ENCODE data around the gene GALNT9. TPM values are rescaled to one million over a fixed set of nuclear protein-coding genes. Genes with fewer than 3 reads are reported as not detected.

GALNT9 gene
- total and polyA plus RNA-seq, 2 donors (not counting 1 experiment from before 2014, with no cell fraction given), result 0.10 to 2.8 TPM

DNA sequence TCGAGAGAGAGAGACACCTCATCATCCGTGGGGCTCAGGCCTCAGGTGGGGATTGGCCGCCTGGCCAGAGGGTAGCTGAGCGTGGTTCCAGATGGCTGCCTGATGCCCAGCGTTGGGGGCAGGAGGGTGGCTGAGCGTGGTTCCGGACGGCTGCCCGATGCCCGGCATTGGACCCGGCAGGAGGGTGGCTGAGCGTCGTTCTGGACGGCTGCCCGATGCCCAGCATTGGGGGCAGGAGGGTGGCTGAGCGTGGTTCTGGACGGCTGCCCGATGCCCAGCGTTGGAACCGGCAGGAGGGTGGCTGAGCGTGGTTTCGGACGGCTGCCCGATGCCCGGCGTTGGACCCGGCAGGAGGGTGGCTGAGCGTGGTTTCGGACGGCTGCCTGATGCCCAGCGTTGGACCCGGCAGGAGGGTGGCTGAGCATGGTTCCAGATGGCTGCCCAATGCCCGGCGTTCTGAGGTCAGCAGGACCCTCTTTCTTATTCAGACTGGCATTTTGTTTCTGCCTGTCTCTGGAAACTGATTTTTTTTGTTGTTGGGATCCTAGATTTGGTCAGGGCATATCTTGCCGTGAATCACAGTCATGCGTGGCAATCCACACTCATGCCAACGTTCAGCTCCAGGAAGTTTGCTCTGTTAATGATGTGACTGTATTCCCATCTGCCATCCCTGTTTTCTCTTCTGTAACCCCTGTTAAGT, 40.7 kb downstream of the GALNT9 start:
- Histone ChIP-seq H3K9me3 (ENCODE audit: control insufficient read depth, insufficient read depth, low read depth, low read length) (no peaks in the 10 kb centered on the region), H2AFZ (ENCODE audit: low read length) (no peak overlapping the region), H3K9ac (ENCODE audit: insufficient read depth, low read length) (no peak overlapping the region), H3K4me1 (ENCODE audit: control insufficient read depth, extremely low read depth, insufficient read depth, low read length) (no peaks in the 10 kb centered on the region), H3K36me3 (ENCODE audit: control insufficient read depth, insufficient read depth, low read length) (no peaks in the 10 kb centered on the region), H3K27me3 (ENCODE audit: control insufficient read depth, insufficient read depth, low read length) (no peaks in the 10 kb centered on the region), H3K79me2 (ENCODE audit: control insufficient read depth, insufficient read depth, low read length) (no peaks in the 10 kb centered on the region), H4K20me1 (ENCODE audit: control insufficient read depth, extremely low read depth, insufficient read depth, low read length) (no peaks in the 10 kb centered on the region), H3K27ac (ENCODE audit: insufficient read depth, low read length) (no peak overlapping the region), H3K4me3 (replicated peaks in 1 of 4; ENCODE audit: control extremely low read depth in 1 of 4, insufficient read depth in 1 of 4, low read depth in 3 of 4, low read length in 4 of 4) (no peak overlapping the region), H3K4me2 (ENCODE audit: extremely low read depth, insufficient read depth, low read length) (no peak overlapping the region)
- no peak for TF ChIP-seq EZH2 (IDR thresholded peaks at IDR 0.05; ENCODE audit: low read length, missing control alignments)
- TF ChIP-seq, protein P1, sequence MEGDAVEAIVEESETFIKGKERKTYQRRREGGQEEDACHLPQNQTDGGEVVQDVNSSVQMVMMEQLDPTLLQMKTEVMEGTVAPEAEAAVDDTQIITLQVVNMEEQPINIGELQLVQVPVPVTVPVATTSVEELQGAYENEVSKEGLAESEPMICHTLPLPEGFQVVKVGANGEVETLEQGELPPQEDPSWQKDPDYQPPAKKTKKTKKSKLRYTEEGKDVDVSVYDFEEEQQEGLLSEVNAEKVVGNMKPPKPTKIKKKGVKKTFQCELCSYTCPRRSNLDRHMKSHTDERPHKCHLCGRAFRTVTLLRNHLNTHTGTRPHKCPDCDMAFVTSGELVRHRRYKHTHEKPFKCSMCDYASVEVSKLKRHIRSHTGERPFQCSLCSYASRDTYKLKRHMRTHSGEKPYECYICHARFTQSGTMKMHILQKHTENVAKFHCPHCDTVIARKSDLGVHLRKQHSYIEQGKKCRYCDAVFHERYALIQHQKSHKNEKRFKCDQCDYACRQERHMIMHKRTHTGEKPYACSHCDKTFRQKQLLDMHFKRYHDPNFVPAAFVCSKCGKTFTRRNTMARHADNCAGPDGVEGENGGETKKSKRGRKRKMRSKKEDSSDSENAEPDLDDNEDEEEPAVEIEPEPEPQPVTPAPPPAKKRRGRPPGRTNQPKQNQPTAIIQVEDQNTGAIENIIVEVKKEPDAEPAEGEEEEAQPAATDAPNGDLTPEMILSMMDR (conservative IDR thresholded peaks at IDR 0.05 in 1 of 2, IDR thresholded peaks at IDR 0.05 in 1 of 2; ENCODE audit: low read depth in 1 of 2, low read length in 2 of 2), result no peak
- DNase-seq (ENCODE audit: low read depth in 2 of 2), result no peak

DNA sequence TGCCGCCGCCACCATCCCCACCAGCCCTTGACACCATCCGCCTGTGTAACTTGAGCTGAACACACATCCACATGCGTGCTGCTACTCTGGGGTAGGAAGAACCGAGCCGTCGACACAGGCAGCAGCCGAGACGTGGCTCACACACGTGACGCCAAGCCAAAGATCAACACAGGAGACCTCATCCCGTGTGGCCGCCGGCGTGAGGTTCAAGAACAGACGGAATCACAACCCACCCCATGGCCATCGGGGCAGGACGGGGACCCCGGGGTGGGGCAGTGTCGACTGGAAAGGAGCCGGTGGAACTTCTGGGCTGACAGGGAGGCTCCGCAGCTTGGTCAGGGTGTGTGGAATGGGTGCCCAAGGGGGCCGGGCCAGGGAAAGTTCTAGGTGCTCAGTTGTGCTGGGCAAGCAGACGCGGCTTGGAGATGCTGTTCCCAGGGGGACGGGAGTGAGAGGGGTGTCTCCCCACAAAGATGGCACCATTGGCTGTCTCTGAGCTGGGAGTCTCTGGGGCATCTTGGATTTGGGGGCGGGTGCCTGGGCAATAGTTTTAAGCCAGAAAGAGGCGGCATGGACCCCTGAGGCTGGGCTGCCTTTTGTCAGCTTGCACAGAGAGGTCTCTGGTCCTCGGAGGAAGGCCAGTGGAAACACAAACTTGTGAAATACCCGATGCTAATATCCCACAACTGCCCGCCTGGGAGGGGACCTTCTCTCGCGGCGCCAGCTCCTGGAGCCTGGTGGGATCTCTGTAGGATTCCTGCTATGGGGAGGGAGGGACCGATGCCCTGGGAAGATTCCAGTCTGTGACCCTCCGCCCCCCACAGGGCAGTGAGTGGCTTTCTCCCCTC, 41.8 kb downstream of the GALNT9 start:
- H3K9me3 ChIP-seq (ENCODE audit: control insufficient read depth, insufficient read depth, low read depth, low read length), result no peaks in the 10 kb centered on the region
- H3K4me1 ChIP-seq (ENCODE audit: control insufficient read depth, extremely low read depth, insufficient read depth, low read length), result no peaks in the 10 kb centered on the region
- no peaks in the 10 kb centered on the region for H3K79me2 ChIP-seq (ENCODE audit: control insufficient read depth, insufficient read depth, low read length)
- H3K27me3 ChIP-seq (ENCODE audit: control insufficient read depth, insufficient read depth, low read length), result no peaks in the 10 kb centered on the region
- no peak overlapping the region for H3K4me2 ChIP-seq (ENCODE audit: extremely low read depth, insufficient read depth, low read length)
- no peak overlapping the region for H3K9ac ChIP-seq (ENCODE audit: insufficient read depth, low read length)
- H2AFZ ChIP-seq (ENCODE audit: low read length), result no peak overlapping the region
- no peaks in the 10 kb centered on the region for H4K20me1 ChIP-seq (ENCODE audit: control insufficient read depth, extremely low read depth, insufficient read depth, low read length)
- H3K4me3 ChIP-seq (replicated peaks in 1 of 4; ENCODE audit: control extremely low read depth in 1 of 4, insufficient read depth in 1 of 4, low read depth in 3 of 4, low read length in 4 of 4), result no peak overlapping the region
- H3K27ac ChIP-seq (ENCODE audit: insufficient read depth, low read length), result no peak overlapping the region
- H3K36me3 ChIP-seq (ENCODE audit: control insufficient read depth, insufficient read depth, low read length), result no peaks in the 10 kb centered on the region
- no peak for DNase-seq (ENCODE audit: low read depth in 2 of 2)
- TF ChIP-seq EZH2 (IDR thresholded peaks at IDR 0.05; ENCODE audit: low read length, missing control alignments), result no peak
- TF ChIP-seq, protein P1 (conservative IDR thresholded peaks at IDR 0.05 in 1 of 2, IDR thresholded peaks at IDR 0.05 in 1 of 2; ENCODE audit: low read depth in 1 of 2, low read length in 2 of 2), result no peak

DNA sequence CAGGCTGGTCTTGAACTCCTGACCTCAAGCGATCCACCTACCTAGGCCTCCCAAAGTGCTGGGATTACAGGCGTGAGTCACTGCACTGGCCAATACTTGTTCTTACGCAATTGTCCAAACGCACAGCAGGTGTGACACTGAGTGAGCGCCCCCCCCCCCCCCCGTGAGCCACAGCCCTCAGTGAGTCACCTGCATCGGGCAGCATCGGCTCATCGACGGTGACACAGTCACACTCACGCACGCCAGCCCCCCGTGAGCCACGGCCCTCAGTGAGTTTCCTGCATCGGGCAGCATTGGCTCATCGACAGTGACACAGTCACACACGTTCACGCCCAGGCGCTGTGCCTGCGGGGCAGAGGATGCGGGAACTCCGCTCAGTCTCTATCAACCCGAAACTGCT, 42.5 kb downstream of the GALNT9 start:
- H3K27ac ChIP-seq (ENCODE audit: insufficient read depth, low read length), result no peak overlapping the region
- TF ChIP-seq, protein P1 (conservative IDR thresholded peaks at IDR 0.05 in 1 of 2, IDR thresholded peaks at IDR 0.05 in 1 of 2; ENCODE audit: low read depth in 1 of 2, low read length in 2 of 2), result no peak
- TF ChIP-seq EZH2 (IDR thresholded peaks at IDR 0.05; ENCODE audit: low read length, missing control alignments), result no peak
- no peaks in the 10 kb centered on the region for H3K36me3 ChIP-seq (ENCODE audit: control insufficient read depth, insufficient read depth, low read length)
- H3K4me1 ChIP-seq (ENCODE audit: control insufficient read depth, extremely low read depth, insufficient read depth, low read length), result no peaks in the 10 kb centered on the region
- H3K4me2 ChIP-seq (ENCODE audit: extremely low read depth, insufficient read depth, low read length), result no peak overlapping the region
- H4K20me1 ChIP-seq (ENCODE audit: control insufficient read depth, extremely low read depth, insufficient read depth, low read length), result no peaks in the 10 kb centered on the region
- H3K9me3 ChIP-seq (ENCODE audit: control insufficient read depth, insufficient read depth, low read depth, low read length), result no peaks in the 10 kb centered on the region
- H2AFZ ChIP-seq (ENCODE audit: low read length), result no peak overlapping the region
- DNase-seq (ENCODE audit: low read depth in 2 of 2), result peak in 1 of 2 donors; percentile 13
- H3K4me3 ChIP-seq (replicated peaks in 1 of 4; ENCODE audit: control extremely low read depth in 1 of 4, insufficient read depth in 1 of 4, low read depth in 3 of 4, low read length in 4 of 4), result no peak overlapping the region
- H3K79me2 ChIP-seq (ENCODE audit: control insufficient read depth, insufficient read depth, low read length), result no peaks in the 10 kb centered on the region
- no peak overlapping the region for H3K9ac ChIP-seq (ENCODE audit: insufficient read depth, low read length)
- no peaks in the 10 kb centered on the region for H3K27me3 ChIP-seq (ENCODE audit: control insufficient read depth, insufficient read depth, low read length)
